H9 (cell line): ENCODE results near the gene ETV6. TPM values are rescaled to one million over a fixed set of nuclear protein-coding genes. Genes with fewer than 3 reads are reported as not detected.

Source experiments
- DNase-seq: peaks from one replicate; pipeline ENCODE4 v3.0.0-alpha.2; 2017
- H2AFZ ChIP-seq: one replicate; pipeline ENCODE4 v1.6.1; 2013; ENCODE audit warnings: mild to moderate bottlenecking, low read length, control low read depth, moderate library complexity
- H2AK5ac ChIP-seq: 2 replicates; pipeline ENCODE4 v1.6.1; 2013; ENCODE audit warnings: low read length, control low read depth, mixed read lengths; ENCODE audit not compliant: insufficient read length
- H2BK120ac ChIP-seq: one replicate; pipeline ENCODE4 v1.6.1; 2013; ENCODE audit warnings: low read depth, mild to moderate bottlenecking, low read length, control low read depth, inconsistent platforms; ENCODE audit not compliant: poor library complexity, severe bottlenecking
- H2BK12ac ChIP-seq: 2 replicates; pipeline ENCODE4 v1.6.1; 2013; ENCODE audit warnings: low read length, control low read depth, mixed read lengths, low read depth; ENCODE audit not compliant: insufficient read length
- H2BK15ac ChIP-seq: 2 replicates; pipeline ENCODE4 v1.6.1; 2013; ENCODE audit warnings: low read depth, low read length, control low read depth
- H2BK20ac ChIP-seq: one replicate; pipeline ENCODE4 v1.6.1; 2013; ENCODE audit warnings: low read depth, mild to moderate bottlenecking, low read length, control low read depth, inconsistent platforms; ENCODE audit not compliant: poor library complexity, severe bottlenecking
- H2BK5ac ChIP-seq: 2 replicates; pipeline ENCODE4 v1.6.1; 2013; ENCODE audit warnings: low read length, control low read depth, mixed read lengths; ENCODE audit not compliant: insufficient read length
- H3K14ac ChIP-seq: 2 replicates; pipeline ENCODE4 v1.6.1; 2013; ENCODE audit warnings: low read length, control low read depth; ENCODE audit not compliant: insufficient read depth
- H3K18ac ChIP-seq: 2 replicates; pipeline ENCODE4 v1.6.1; 2013; ENCODE audit warnings: low read depth, mild to moderate bottlenecking, mixed read lengths, low read length, control low read depth; ENCODE audit not compliant: insufficient read length
- H3K23ac ChIP-seq: 2 replicates; pipeline ENCODE4 v1.6.1; 2013; ENCODE audit warnings: low read length, control low read depth, mixed read lengths, low read depth; ENCODE audit not compliant: insufficient read length
- H3K23me2 ChIP-seq: 2 replicates; pipeline ENCODE4 v1.6.1; 2013; ENCODE audit warnings: low read depth, mild to moderate bottlenecking, mixed read lengths, low read length, control low read depth; ENCODE audit not compliant: insufficient read length, poor library complexity, severe bottlenecking
- H3K27ac ChIP-seq: 2 replicates; pipeline ENCODE4 v1.5.1; 2013; ENCODE audit warnings: low read length, control low read depth, mixed read lengths, low read depth; ENCODE audit not compliant: insufficient read length
- H3K27me3 ChIP-seq: 2 replicates; pipeline ENCODE4 v1.6.1; 2013; ENCODE audit warnings: low read length, control low read depth, inconsistent platforms; ENCODE audit not compliant: insufficient read depth
- H3K4ac ChIP-seq: 2 replicates; pipeline ENCODE4 v1.6.1; 2013; ENCODE audit warnings: low read depth, mild to moderate bottlenecking, control low read depth, inconsistent platforms, low read length, moderate library complexity
- H3K4me1 ChIP-seq: 2 replicates; pipeline ENCODE4 v1.6.1; 2013; ENCODE audit warnings: low read length, control low read depth, inconsistent platforms; ENCODE audit not compliant: insufficient read depth
- H3K4me2 ChIP-seq: 2 replicates; pipeline ENCODE4 v1.6.1; 2013; ENCODE audit warnings: low read length, control low read depth, mixed read lengths; ENCODE audit not compliant: insufficient read length, insufficient read depth
- H3K56ac ChIP-seq: 2 replicates; pipeline ENCODE4 v1.6.1; 2013; ENCODE audit warnings: low read depth, mild to moderate bottlenecking, mixed read lengths, low read length, control low read depth; ENCODE audit not compliant: insufficient read length
- H3K79me1 ChIP-seq: 2 replicates; pipeline ENCODE4 v1.6.1; 2013; ENCODE audit warnings: low read depth, mild to moderate bottlenecking, moderate library complexity, low read length, control low read depth, inconsistent platforms; ENCODE audit not compliant: insufficient read depth, poor library complexity, severe bottlenecking
- H3K79me2 ChIP-seq: 2 replicates; pipeline ENCODE4 v1.6.1; 2013; ENCODE audit warnings: low read length, control low read depth, inconsistent platforms; ENCODE audit not compliant: insufficient read depth
- H3K9ac ChIP-seq: 2 replicates; pipeline ENCODE4 v1.6.1; 2013; ENCODE audit warnings: low read length, control low read depth, mixed read lengths; ENCODE audit not compliant: insufficient read length; ENCODE audit errors: extremely low read depth
- H3K9me3 ChIP-seq: one replicate; pipeline ENCODE4 v1.6.1; 2013; ENCODE audit warnings: low read depth, low read length, inconsistent platforms; ENCODE audit not compliant: control insufficient read depth
- H3T11ph ChIP-seq: one replicate; pipeline ENCODE4 v1.6.1; 2013; ENCODE audit warnings: mild to moderate bottlenecking, low read length, control low read depth, inconsistent platforms
- H4K20me1 ChIP-seq: one replicate; pipeline ENCODE4 v1.6.1; 2013; ENCODE audit not compliant: control insufficient read depth, insufficient read length, insufficient read depth
- H4K5ac ChIP-seq: 2 replicates; pipeline ENCODE4 v1.6.1; 2013; ENCODE audit warnings: low read depth, mild to moderate bottlenecking, mixed read lengths, low read length, control low read depth; ENCODE audit not compliant: insufficient read length
- H4K8ac ChIP-seq: replicated peaks from 2 replicates; pipeline ENCODE4 v1.6.1; 2013; ENCODE audit warnings: low read length, control low read depth, mixed read lengths, low read depth; ENCODE audit not compliant: insufficient read length
- H4K91ac ChIP-seq: 2 replicates; pipeline ENCODE4 v1.6.1; 2013; ENCODE audit warnings: low read depth, mild to moderate bottlenecking, moderate library complexity, mixed read lengths, low read length, control low read depth; ENCODE audit not compliant: insufficient read length
- H3K27ac Mint-ChIP-seq, 3 experiments: 2 replicates in 2 of 3; 3 replicates in 1 of 3; pipeline ENCODE4 v1.8.0; 2020 to 2021; ENCODE audit warnings: mixed read lengths in 3 of 3, mild to moderate bottlenecking in 1 of 3, moderate library complexity in 1 of 3
- H3K27me3 Mint-ChIP-seq: 2 replicates; pipeline ENCODE4 v1.8.0; 2021; ENCODE audit warnings: low read depth, mild to moderate bottlenecking, moderate library complexity, mixed read lengths
- H3K36me3 Mint-ChIP-seq, 3 experiments: 2 replicates in 2 of 3; 3 replicates in 1 of 3; pipeline ENCODE4 v1.8.0; 2020 to 2021; ENCODE audit warnings: low read depth in 3 of 3, mixed read lengths in 3 of 3; ENCODE audit not compliant: insufficient read depth in 1 of 3
- H3K4me1 Mint-ChIP-seq, 2 experiments: 2 replicates each; pipeline ENCODE4 v1.8.0; 2020; ENCODE audit warnings: mixed read lengths in 2 of 2
- H3K4me3 Mint-ChIP-seq, 2 experiments: 2 replicates in 1 of 2; 3 replicates in 1 of 2; pipeline ENCODE4 v1.8.0; 2020 to 2021; ENCODE audit warnings: mild to moderate bottlenecking in 2 of 2, mixed read lengths in 2 of 2, moderate library complexity in 1 of 2
- H3K9me3 Mint-ChIP-seq, 2 experiments: 2 replicates in 1 of 2; 3 replicates in 1 of 2; pipeline ENCODE4 v1.8.0; 2020; ENCODE audit warnings: mild to moderate bottlenecking in 2 of 2, mixed read lengths in 2 of 2, moderate library complexity in 1 of 2
- WGBS: extraction: QIAGEN DNeasy Blood & Tissue Kit; methylation state at CpG from one replicate; pipeline ENCODE4 v1.1.7; 2013; ENCODE audit warnings: missing lambda C conversion rate, low lambda C conversion rate, mixed read lengths; ENCODE audit not compliant: insufficient read length; ENCODE audit errors: extremely low coverage; 5-methylcytosine and 5-hydroxymethylcytosine counted together
- total RNA-seq: library from RNA; stranded (reverse); gene quantifications from 2 replicates; pipeline ENCODE4 v1.2.1, GENCODE V29; 2021
- TF ChIP-seq, protein P1 (sequence below): fragments of 200-600 bp; sonication (generic); conservative IDR thresholded peaks from 3 replicates; pipeline ENCODE4 v1.8.0; 2021; ENCODE audit warnings: antibody characterized with exemption, mild to moderate bottlenecking

Gene ETV6
- total RNA-seq, 1 experiment from 2014 or later, result 28.7 TPM

DNA sequence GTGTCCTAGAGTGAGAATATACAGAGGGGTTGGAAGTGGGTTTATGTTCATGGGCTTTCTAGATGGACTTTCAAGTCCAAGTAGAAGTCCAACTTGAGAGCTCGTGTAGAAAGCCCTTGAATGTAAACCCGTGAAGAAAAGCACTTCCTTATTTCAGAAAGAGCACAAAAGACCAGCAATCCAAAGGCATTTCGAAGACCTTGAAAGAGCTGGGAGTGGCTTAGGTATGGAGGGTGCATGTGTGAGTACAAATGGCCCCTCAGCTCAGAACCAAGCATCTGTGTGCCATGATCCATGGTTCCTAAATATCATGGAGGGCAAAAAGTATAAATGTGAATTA lies 160.7 kb downstream of the ETV6 start:
- no peak overlapping the region for H2BK120ac ChIP-seq
- no CpG with 5 or more reads among the region's 3 CpGs for WGBS
- H2AFZ ChIP-seq, result no peak overlapping the region
- no peak overlapping the region; a peak in 1 of 7 replicates for H3K27ac Mint-ChIP-seq
- H3K4me3 Mint-ChIP-seq, result no peak overlapping the region
- no peaks in the 10 kb centered on the region for H3K79me1 ChIP-seq
- H2BK12ac ChIP-seq, result no peak overlapping the region
- no peaks in the 10 kb centered on the region for H3K79me2 ChIP-seq
- no peak overlapping the region for H4K8ac ChIP-seq
- peaks cover 54 to 56% of the 10 kb centered on the region in 2 experiments for H3K4me1 Mint-ChIP-seq
- H2AK5ac ChIP-seq, result no peak overlapping the region
- H3T11ph ChIP-seq, result no peak overlapping the region
- no peaks in the 10 kb centered on the region; a peak in 1 of 5 replicates for H3K9me3 Mint-ChIP-seq
- no peak overlapping the region for H4K5ac ChIP-seq
- no peaks in the 10 kb centered on the region for H3K27me3 ChIP-seq
- no peaks in the 10 kb centered on the region for H3K27me3 Mint-ChIP-seq
- H3K4ac ChIP-seq, result no peak overlapping the region
- H3K27ac ChIP-seq, result no peak overlapping the region
- H2BK15ac ChIP-seq, result no peak overlapping the region
- H4K20me1 ChIP-seq, result no peaks in the 10 kb centered on the region
- H3K36me3 Mint-ChIP-seq, result peaks cover 0 to 3% (median 0%) of the 10 kb centered on the region in 3 experiments; a peak in 2 of 7 replicates
- no peak overlapping the region for H3K56ac ChIP-seq
- no peaks in the 10 kb centered on the region for H3K23me2 ChIP-seq
- H3K4me1 ChIP-seq, result peaks cover 17% of the 10 kb centered on the region
- no peak overlapping the region for H3K14ac ChIP-seq
- TF ChIP-seq, protein P1, sequence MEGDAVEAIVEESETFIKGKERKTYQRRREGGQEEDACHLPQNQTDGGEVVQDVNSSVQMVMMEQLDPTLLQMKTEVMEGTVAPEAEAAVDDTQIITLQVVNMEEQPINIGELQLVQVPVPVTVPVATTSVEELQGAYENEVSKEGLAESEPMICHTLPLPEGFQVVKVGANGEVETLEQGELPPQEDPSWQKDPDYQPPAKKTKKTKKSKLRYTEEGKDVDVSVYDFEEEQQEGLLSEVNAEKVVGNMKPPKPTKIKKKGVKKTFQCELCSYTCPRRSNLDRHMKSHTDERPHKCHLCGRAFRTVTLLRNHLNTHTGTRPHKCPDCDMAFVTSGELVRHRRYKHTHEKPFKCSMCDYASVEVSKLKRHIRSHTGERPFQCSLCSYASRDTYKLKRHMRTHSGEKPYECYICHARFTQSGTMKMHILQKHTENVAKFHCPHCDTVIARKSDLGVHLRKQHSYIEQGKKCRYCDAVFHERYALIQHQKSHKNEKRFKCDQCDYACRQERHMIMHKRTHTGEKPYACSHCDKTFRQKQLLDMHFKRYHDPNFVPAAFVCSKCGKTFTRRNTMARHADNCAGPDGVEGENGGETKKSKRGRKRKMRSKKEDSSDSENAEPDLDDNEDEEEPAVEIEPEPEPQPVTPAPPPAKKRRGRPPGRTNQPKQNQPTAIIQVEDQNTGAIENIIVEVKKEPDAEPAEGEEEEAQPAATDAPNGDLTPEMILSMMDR, result no peak
- no peak overlapping the region for H2BK20ac ChIP-seq
- no peak overlapping the region for H3K18ac ChIP-seq
- DNase-seq, result no peak
- H3K9me3 ChIP-seq, result no peaks in the 10 kb centered on the region
- H3K23ac ChIP-seq, result no peak overlapping the region
- H4K91ac ChIP-seq, result no peak overlapping the region
- H3K9ac ChIP-seq, result no peak overlapping the region
- H3K4me2 ChIP-seq, result no peak overlapping the region
- H2BK5ac ChIP-seq, result no peak overlapping the region
